Fibroblast of skin of back (primary cell): ENCODE results near the gene NUBP1.
"Not testable (repeated sequence)": the region's sequence is repeated elsewhere in the genome, so short reads cannot be mapped to it uniquely, and the experiment has no call there.

Experiments
- DNase-seq: peaks from one replicate; pipeline ENCODE4 v3.0.0-alpha.2; 2013

Gene NUBP1

GRCh38 chr16:10752843-10753523 is 9.3 kb downstream of the NUBP1 start:
- DNase-seq = no peak

GRCh38 chr16:10753670-10754069 is 10.0 kb downstream of the NUBP1 start:
- DNase-seq = no peak

GRCh38 chr16:10754941-10755340 is 11.3 kb downstream of the NUBP1 start:
- DNase-seq = peak; percentile 62

- DNase-seq = peak; percentile 61
Observed at GRCh38 chr16:10756574-10756973, 12.9 kb downstream of the NUBP1 start.

- DNase-seq = no peak
Observed at GRCh38 chr16:10760858-10761257, 17.2 kb downstream of the NUBP1 start.

- DNase-seq = no peak
Observed at GRCh38 chr16:10761373-10761772, 17.7 kb downstream of the NUBP1 start.

- DNase-seq = no peak
Observed at GRCh38 chr16:10762336-10763016, 18.8 kb downstream of the NUBP1 start.

- no peak for DNase-seq
Observed at GRCh38 chr16:10763456-10763855, 19.8 kb downstream of the NUBP1 start.

- DNase-seq = no peak
Observed at GRCh38 chr16:10765772-10766171, 22.1 kb downstream of the NUBP1 start.

- DNase-seq = no peak
Observed at GRCh38 chr16:10767127-10767526, 23.5 kb downstream of the NUBP1 start.

- no peak for DNase-seq
Observed at GRCh38 chr16:10769381-10769780, 25.7 kb downstream of the NUBP1 start.

GRCh38 chr16:10770907-10771306 is 27.3 kb downstream of the NUBP1 start:
- no peak for DNase-seq

GRCh38 chr16:10776280-10776679 is 32.6 kb downstream of the NUBP1 start:
- no peak for DNase-seq

- DNase-seq = not testable (repeated sequence)
Observed at GRCh38 chr16:10776923-10777322, 33.3 kb downstream of the NUBP1 start.

GRCh38 chr16:10777356-10777755 is 33.7 kb downstream of the NUBP1 start:
- no peak for DNase-seq

- DNase-seq = not testable (repeated sequence)
Observed at GRCh38 chr16:10779908-10780307, 36.3 kb downstream of the NUBP1 start.

- DNase-seq = no peak
Observed at GRCh38 chr16:10780628-10781027, 37.0 kb downstream of the NUBP1 start.

- no peak for DNase-seq
Observed at GRCh38 chr16:10782628-10783027, 39.0 kb downstream of the NUBP1 start.

- no peak for DNase-seq
Observed at GRCh38 chr16:10787304-10787703, 43.7 kb downstream of the NUBP1 start.

GRCh38 chr16:10788630-10789029 is 45.0 kb downstream of the NUBP1 start:
- not testable (repeated sequence) for DNase-seq

GRCh38 chr16:10791048-10791447 is 47.4 kb downstream of the NUBP1 start:
- no peak for DNase-seq

- DNase-seq = no peak
Observed at GRCh38 chr16:10799736-10800135, 56.1 kb downstream of the NUBP1 start.

GRCh38 chr16:10805334-10805733 is 61.7 kb downstream of the NUBP1 start:
- no peak for DNase-seq

GRCh38 chr16:10806698-10807097 is 63.1 kb downstream of the NUBP1 start:
- DNase-seq = no peak
